GM12892 (cell line): ENCODE measurements around the gene CEP131.

Experiments used
- POLR2A ChIP-seq: IDR thresholded peaks from 2 replicates; pipeline ENCODE4 v1.6.1; 2011; ENCODE audit warnings: low read depth, low read length, control low read depth
- POLR2AphosphoS5 ChIP-seq: IDR thresholded peaks from 2 replicates; pipeline ENCODE4 v1.6.1; 2011; ENCODE audit warnings: low read depth, low read length, control low read depth
- TAF1 ChIP-seq: IDR thresholded peaks from 2 replicates; pipeline ENCODE4 v1.6.1; 2011; ENCODE audit warnings: low read depth, mild to moderate bottlenecking, control low read depth, low read length, borderline replicate concordance

DNA sequence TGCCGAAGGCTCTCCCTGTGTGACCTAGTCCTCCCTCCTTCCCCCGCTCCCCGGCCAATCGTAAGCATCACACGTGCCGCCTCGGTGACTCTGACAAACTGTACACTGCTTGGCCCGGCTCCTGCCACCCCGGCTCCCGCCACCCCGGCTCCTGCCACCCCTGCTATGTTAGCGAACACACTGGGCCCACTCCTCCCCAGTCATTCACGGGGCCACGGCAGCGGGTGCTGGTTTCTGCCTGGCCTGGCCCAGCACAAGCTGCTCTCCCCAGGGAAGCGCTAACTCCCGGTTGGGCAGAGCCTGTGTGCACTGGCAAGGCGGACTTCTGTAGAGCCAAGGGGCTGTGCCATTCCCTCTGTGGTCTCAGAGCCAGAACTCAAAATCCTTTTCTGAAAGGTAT, 38.3 kb upstream of the CEP131 start:
- no peak for TF ChIP-seq POLR2A
- no peak for TF ChIP-seq POLR2AphosphoS5
- no peak for TF ChIP-seq TAF1
